A549 (cell line): Measurements from ENCODE around the gene ATXN3L.

Experiments
- EP300 ChIP-seq, 2 experiments: fragments of >200 bp; sonication (Bioruptor Twin); formaldehyde crosslinking; IDR thresholded peaks; 2 replicates in 1 of 2; 3 replicates in 1 of 2; pipeline ENCODE4 v1.6.1; 2016 to 2017
- HEYL ChIP-seq: fragments of 250-450 bp; sonication (Bioruptor Pico); IDR thresholded peaks from 2 replicates; pipeline ENCODE4 v1.8.0; 2021; ENCODE audit warnings: mild to moderate bottlenecking, moderate library complexity
- MYC ChIP-seq: IDR thresholded peaks from 2 replicates; pipeline ENCODE4 v1.6.1; 2012; ENCODE audit warnings: mild to moderate bottlenecking, inconsistent platforms, low read length, improper control_type of control experiment, borderline replicate concordance
- POLR2A ChIP-seq: IDR thresholded peaks from 2 replicates; pipeline ENCODE4 v1.6.1; 2012; ENCODE audit warnings: mild to moderate bottlenecking, low read length
- TF ChIP-seq, protein P1 (sequence below): fragments of >200 bp; sonication (Bioruptor Twin); formaldehyde crosslinking; IDR thresholded peaks from 3 replicates; pipeline ENCODE4 v1.5.1; 2016

DNA sequence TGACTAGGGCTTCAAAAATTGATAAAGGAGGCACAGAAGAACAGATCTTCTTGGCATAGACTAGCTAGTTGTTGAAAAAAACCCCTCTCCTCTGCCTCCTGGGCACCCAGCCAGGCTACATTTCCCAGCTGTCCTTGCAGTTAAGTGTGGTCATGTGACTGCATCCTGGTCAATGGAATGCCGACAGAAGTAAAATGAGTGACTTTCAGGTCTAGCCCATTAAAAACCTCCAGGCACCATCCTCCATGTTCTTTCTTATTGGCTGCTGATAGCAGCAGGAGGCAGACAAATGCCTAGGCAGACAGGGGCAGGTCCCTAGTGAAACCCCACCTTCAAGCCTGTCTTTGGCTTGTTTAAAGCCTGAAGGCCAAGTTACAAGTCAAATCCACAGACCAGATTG, 35.3 kb downstream of the ATXN3L start:
- TF ChIP-seq POLR2A = no peak
- TF ChIP-seq, protein P1, sequence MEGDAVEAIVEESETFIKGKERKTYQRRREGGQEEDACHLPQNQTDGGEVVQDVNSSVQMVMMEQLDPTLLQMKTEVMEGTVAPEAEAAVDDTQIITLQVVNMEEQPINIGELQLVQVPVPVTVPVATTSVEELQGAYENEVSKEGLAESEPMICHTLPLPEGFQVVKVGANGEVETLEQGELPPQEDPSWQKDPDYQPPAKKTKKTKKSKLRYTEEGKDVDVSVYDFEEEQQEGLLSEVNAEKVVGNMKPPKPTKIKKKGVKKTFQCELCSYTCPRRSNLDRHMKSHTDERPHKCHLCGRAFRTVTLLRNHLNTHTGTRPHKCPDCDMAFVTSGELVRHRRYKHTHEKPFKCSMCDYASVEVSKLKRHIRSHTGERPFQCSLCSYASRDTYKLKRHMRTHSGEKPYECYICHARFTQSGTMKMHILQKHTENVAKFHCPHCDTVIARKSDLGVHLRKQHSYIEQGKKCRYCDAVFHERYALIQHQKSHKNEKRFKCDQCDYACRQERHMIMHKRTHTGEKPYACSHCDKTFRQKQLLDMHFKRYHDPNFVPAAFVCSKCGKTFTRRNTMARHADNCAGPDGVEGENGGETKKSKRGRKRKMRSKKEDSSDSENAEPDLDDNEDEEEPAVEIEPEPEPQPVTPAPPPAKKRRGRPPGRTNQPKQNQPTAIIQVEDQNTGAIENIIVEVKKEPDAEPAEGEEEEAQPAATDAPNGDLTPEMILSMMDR = no peak
- no peak for TF ChIP-seq EP300 (IDR thresholded peaks at IDR 0.05)
- no peak for TF ChIP-seq MYC
- no peak for TF ChIP-seq HEYL (CRISPR knock-in tag)
